Left ventricle myocardium inferior (tissue), 1 donor: ENCODE results near the gene ARFGAP3. TPM values are rescaled to one million over a fixed set of nuclear protein-coding genes. Genes with fewer than 3 reads are reported as not detected.

Source experiments
- DNase-seq: peaks from one replicate; pipeline ENCODE4 v3.0.0-alpha.2; 2020
- H3K27ac ChIP-seq: fragments of 200-600 bp; replicated peaks from 2 replicates; pipeline ENCODE4 v1.8.0; 2021
- H3K27me3 ChIP-seq: fragments of 200-600 bp; 2 replicates; pipeline ENCODE4 v1.8.0; 2021; ENCODE audit warnings: low read depth
- H3K36me3 ChIP-seq: fragments of 200-600 bp; 2 replicates; pipeline ENCODE4 v1.8.0; 2021
- H3K4me1 ChIP-seq: fragments of 200-600 bp; 2 replicates; pipeline ENCODE4 v1.8.0; 2021
- H3K4me3 ChIP-seq: fragments of 200-600 bp; 2 replicates; pipeline ENCODE4 v1.8.0; 2021; ENCODE audit warnings: mild to moderate bottlenecking, moderate library complexity
- H3K9me3 ChIP-seq: fragments of 200-600 bp; replicated peaks from 2 replicates; pipeline ENCODE4 v1.8.0; 2021
- CTCF ChIP-seq: fragments of 200-600 bp; IDR thresholded peaks from 2 replicates; pipeline ENCODE4 v1.8.0; 2021; ENCODE audit warnings: antibody characterized with exemption, mild to moderate bottlenecking, borderline replicate concordance
- intact Hi-C: fragments of 100-400 bp; cut with micrococcal nuclease; formaldehyde crosslinking; loops from one replicate; pipeline ENCODE4 v1.11.0; 2022
- total RNA-seq: library from RNA; stranded (reverse); fragmentation: NEBNext Ultra II Directional; extraction: Animal tissue kit (Norgen Biotek cat#: 25700); gene quantifications from one replicate; pipeline ENCODE4 v1.2.1, GENCODE V29; 2021
- donor health status: DM: no; HTN: yes; CAD: no; lungs with severe emphysema.

Gene ARFGAP3
- total RNA-seq, 1 donor from 2014 or later = 26.9 TPM

- H3K9me3 ChIP-seq = no peaks in the 10 kb centered on the region
- H3K36me3 ChIP-seq = peaks cover 68% of the 10 kb centered on the region
- intact Hi-C loops = loop anchor here (10.0 kb wide), 1 partner anchor 149 kb away; no protein-coding TSS in a partner anchor
- H3K4me3 ChIP-seq = no peak overlapping the region
- no peak for DNase-seq
- H3K27ac ChIP-seq = no peak overlapping the region
- no peak for TF ChIP-seq CTCF
- H3K4me1 ChIP-seq = peaks cover 15% of the 10 kb centered on the region
- H3K27me3 ChIP-seq = no peaks in the 10 kb centered on the region
Measured at GRCh38 chr22:42814215-42814614, 42.9 kb downstream of the ARFGAP3 start.

GRCh38 chr22:42813501-42813900 is 43.6 kb downstream of the ARFGAP3 start:
- TF ChIP-seq CTCF = no peak
- H3K36me3 ChIP-seq = peaks cover 75% of the 10 kb centered on the region
- H3K4me1 ChIP-seq = peaks cover 17% of the 10 kb centered on the region
- DNase-seq = no peak
- H3K4me3 ChIP-seq = no peak overlapping the region
- H3K9me3 ChIP-seq = no peaks in the 10 kb centered on the region
- intact Hi-C loops = loop anchor here (10.0 kb wide), 1 partner anchor 149 kb away; no protein-coding TSS in a partner anchor
- no peaks in the 10 kb centered on the region for H3K27me3 ChIP-seq
- H3K27ac ChIP-seq = no peak overlapping the region

- intact Hi-C loops = loop anchor here (10.0 kb wide), 1 partner anchor 147 kb away; no protein-coding TSS in a partner anchor
- no peak for TF ChIP-seq CTCF
- DNase-seq = no peak
- Histone ChIP-seq H3K4me1 (peaks cover 25% of the 10 kb centered on the region), H3K27me3 (no peaks in the 10 kb centered on the region), H3K27ac (no peak overlapping the region), H3K36me3 (peaks cover 82% of the 10 kb centered on the region), H3K4me3 (no peak overlapping the region), H3K9me3 (no peaks in the 10 kb centered on the region)
Measured at GRCh38 chr22:42811459-42811858, 45.6 kb downstream of the ARFGAP3 start.

- no peak overlapping the region for H3K4me3 ChIP-seq
- intact Hi-C loops = no loop called here
- peaks cover 91% of the 10 kb centered on the region for H3K36me3 ChIP-seq
- DNase-seq = no peak
- TF ChIP-seq CTCF = no peak
- H3K27ac ChIP-seq = no peak overlapping the region
- no peaks in the 10 kb centered on the region for H3K27me3 ChIP-seq
- H3K4me1 ChIP-seq = peaks cover 40% of the 10 kb centered on the region
- H3K9me3 ChIP-seq = no peaks in the 10 kb centered on the region
Measured at GRCh38 chr22:42808521-42808920, 48.6 kb downstream of the ARFGAP3 start.

GRCh38 chr22:42807185-42807584 is 49.9 kb downstream of the ARFGAP3 start:
- peaks cover 88% of the 10 kb centered on the region for H3K36me3 ChIP-seq
- TF ChIP-seq CTCF = no peak
- no peak overlapping the region for H3K4me3 ChIP-seq
- DNase-seq = no peak
- no peaks in the 10 kb centered on the region for H3K27me3 ChIP-seq
- peaks cover 44% of the 10 kb centered on the region for H3K4me1 ChIP-seq
- H3K27ac ChIP-seq = no peak overlapping the region
- no peaks in the 10 kb centered on the region for H3K9me3 ChIP-seq
- intact Hi-C loops = no loop called here
